GM21717 (cell line): ENCODE measurements around the gene PLEKHA6.

ENCODE experiments used
- ATAC-seq: cut with Tn5 transposase; IDR thresholded peaks from one replicate; pipeline ENCODE4 v1.9.1; 2021; ENCODE audit warnings: mild to moderate bottlenecking, moderate library complexity; ENCODE audit not compliant: unreplicated experiment

The PLEKHA6 gene

GRCh38 chr1:204286831-204287421 lies 72.8 kb downstream of the PLEKHA6 start:
- ATAC-seq: no peak

- no peak for ATAC-seq
These were observed 73.4 kb downstream of the PLEKHA6 start for GRCh38 chr1:204286315-204286714.

- no peak for ATAC-seq
These were observed 74.1 kb downstream of the PLEKHA6 start for GRCh38 chr1:204285436-204286305.

GRCh38 chr1:204284929-204285328 lies 74.8 kb downstream of the PLEKHA6 start:
- no peak for ATAC-seq

GRCh38 chr1:204283711-204284651 lies 75.7 kb downstream of the PLEKHA6 start:
- ATAC-seq: no peak

GRCh38 chr1:204282761-204283221 lies 76.9 kb downstream of the PLEKHA6 start:
- ATAC-seq: no peak

GRCh38 chr1:204280099-204280961 lies 79.4 kb downstream of the PLEKHA6 start:
- ATAC-seq: no peak

- no peak for ATAC-seq
These were observed 80.8 kb downstream of the PLEKHA6 start for GRCh38 chr1:204278958-204279357.

GRCh38 chr1:204278251-204278650 lies 81.5 kb downstream of the PLEKHA6 start:
- no peak for ATAC-seq

- no peak for ATAC-seq
These were observed 82.0 kb downstream of the PLEKHA6 start for GRCh38 chr1:204277563-204278219.

- no peak for ATAC-seq
These were observed 83.9 kb downstream of the PLEKHA6 start for GRCh38 chr1:204275695-204276370.

GRCh38 chr1:204274446-204274845 lies 85.3 kb downstream of the PLEKHA6 start:
- ATAC-seq: no peak

- ATAC-seq: no peak
These were observed 87.2 kb downstream of the PLEKHA6 start for GRCh38 chr1:204272505-204272904.

- no peak for ATAC-seq
These were observed 87.8 kb downstream of the PLEKHA6 start for GRCh38 chr1:204271970-204272369.

- no peak for ATAC-seq
These were observed 91.6 kb downstream of the PLEKHA6 start for GRCh38 chr1:204268101-204268500.

- no peak for ATAC-seq
These were observed 92.5 kb downstream of the PLEKHA6 start for GRCh38 chr1:204267191-204267601.

GRCh38 chr1:204266504-204267034 lies 93.2 kb downstream of the PLEKHA6 start:
- no peak for ATAC-seq

- no peak for ATAC-seq
These were observed 94.1 kb downstream of the PLEKHA6 start for GRCh38 chr1:204265665-204266064.

- ATAC-seq: no peak
These were observed 94.9 kb downstream of the PLEKHA6 start for GRCh38 chr1:204264805-204265204.
